PC-9 (cell line): ENCODE data around the gene COL11A2.

Experiments
- EZH2 ChIP-seq: fragments of 200-600 bp; sonication (generic); IDR thresholded peaks from 2 replicates; pipeline ENCODE4 v1.8.0; 2017; ENCODE audit warnings: antibody characterized with exemption, low read depth
- TF ChIP-seq, protein P1 (sequence below): fragments of 200-600 bp; sonication (generic); conservative IDR thresholded peaks from 2 replicates; pipeline ENCODE4 v1.6.1; 2017; ENCODE audit warnings: mixed run types, antibody characterized with exemption, mild to moderate bottlenecking, moderate library complexity

DNA sequence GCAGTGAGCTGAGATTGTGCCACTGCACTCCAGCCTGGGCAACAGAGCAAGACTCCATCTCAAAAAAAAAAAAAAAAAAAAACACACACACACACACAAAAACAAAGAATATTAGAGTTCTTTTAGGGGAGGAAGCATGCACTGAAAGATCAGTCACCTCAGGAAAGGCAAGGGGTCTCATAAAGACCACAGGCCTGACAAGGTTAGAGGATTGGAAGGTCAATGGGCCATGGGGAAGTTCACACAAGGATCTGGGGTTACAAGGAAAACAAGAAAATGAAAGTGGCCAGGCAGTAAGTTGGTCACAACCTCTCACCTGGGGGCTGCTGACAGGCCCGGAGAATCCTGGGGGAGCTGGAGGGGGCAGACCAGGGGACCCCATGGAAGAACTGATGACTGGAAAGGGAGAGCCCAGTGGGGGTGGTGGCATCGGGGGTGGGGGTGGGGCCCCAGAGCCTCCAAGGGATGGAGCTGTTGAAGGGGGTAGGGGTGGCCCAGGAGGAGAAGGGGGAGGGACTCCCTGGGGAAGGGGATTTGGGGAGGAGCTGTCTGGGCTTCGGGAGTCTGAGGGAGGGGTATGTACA is 6.7 kb upstream of the COL11A2 start:
- TF ChIP-seq, protein P1, sequence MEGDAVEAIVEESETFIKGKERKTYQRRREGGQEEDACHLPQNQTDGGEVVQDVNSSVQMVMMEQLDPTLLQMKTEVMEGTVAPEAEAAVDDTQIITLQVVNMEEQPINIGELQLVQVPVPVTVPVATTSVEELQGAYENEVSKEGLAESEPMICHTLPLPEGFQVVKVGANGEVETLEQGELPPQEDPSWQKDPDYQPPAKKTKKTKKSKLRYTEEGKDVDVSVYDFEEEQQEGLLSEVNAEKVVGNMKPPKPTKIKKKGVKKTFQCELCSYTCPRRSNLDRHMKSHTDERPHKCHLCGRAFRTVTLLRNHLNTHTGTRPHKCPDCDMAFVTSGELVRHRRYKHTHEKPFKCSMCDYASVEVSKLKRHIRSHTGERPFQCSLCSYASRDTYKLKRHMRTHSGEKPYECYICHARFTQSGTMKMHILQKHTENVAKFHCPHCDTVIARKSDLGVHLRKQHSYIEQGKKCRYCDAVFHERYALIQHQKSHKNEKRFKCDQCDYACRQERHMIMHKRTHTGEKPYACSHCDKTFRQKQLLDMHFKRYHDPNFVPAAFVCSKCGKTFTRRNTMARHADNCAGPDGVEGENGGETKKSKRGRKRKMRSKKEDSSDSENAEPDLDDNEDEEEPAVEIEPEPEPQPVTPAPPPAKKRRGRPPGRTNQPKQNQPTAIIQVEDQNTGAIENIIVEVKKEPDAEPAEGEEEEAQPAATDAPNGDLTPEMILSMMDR = no peak
- TF ChIP-seq EZH2 = no peak
